ENCODE data around the gene CXADR.

CXADR gene

GRCh38 chr21:17492415-17493168 is 20.3 kb upstream of the CXADR start:
- Histone ChIP-seq H3K79me2 (no peaks in the 10 kb centered on the region), H3K9me3 (ENCODE audit: control insufficient read depth, low read length) (no peaks in the 10 kb centered on the region), H3K9ac (no peak overlapping the region), H3K27me3 (ENCODE audit: control insufficient read depth, insufficient read depth, low read length) (no peaks in the 10 kb centered on the region), H3K4me2 (ENCODE audit: low read length) (no peak overlapping the region), H3K36me3 (ENCODE audit: control insufficient read depth, insufficient read depth, low read length) (no peaks in the 10 kb centered on the region), H3K4me1 (no peaks in the 10 kb centered on the region), H3K27ac (no peak overlapping the region), H3K4me3 (ENCODE audit: low read depth, low read length) (no peak overlapping the region), H2AFZ (no peak overlapping the region)
- no peak for TF ChIP-seq CTCF (IDR thresholded peaks at IDR 0.05)

DNA sequence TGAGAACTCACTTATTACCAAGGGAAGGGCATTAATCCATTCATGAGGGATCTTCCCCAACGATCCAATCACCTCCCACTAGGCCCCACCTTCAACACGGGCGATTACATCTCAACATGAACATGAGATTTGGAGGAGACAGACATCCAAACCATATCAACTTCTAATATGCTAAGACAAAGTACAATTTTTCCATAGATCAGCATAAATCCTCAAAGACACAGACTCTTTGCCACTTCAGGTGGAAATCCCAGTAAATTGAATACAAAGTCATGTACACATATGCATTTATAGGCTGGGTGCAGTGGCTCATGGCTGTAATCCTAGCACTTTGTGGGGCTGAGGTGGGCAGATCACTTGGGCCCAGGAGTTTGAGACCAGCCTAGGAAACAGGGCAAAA is 18.8 kb upstream of the CXADR start:
- no peak overlapping the region for H3K9ac ChIP-seq
- H3K79me2 ChIP-seq: no peaks in the 10 kb centered on the region
- no peaks in the 10 kb centered on the region for H3K9me3 ChIP-seq (ENCODE audit: control insufficient read depth, low read length)
- no peak for TF ChIP-seq CTCF (IDR thresholded peaks at IDR 0.05)
- no peaks in the 10 kb centered on the region for H3K27me3 ChIP-seq (ENCODE audit: control insufficient read depth, insufficient read depth, low read length)
- no peaks in the 10 kb centered on the region for H3K36me3 ChIP-seq (ENCODE audit: control insufficient read depth, insufficient read depth, low read length)
- no peak overlapping the region for H3K4me3 ChIP-seq (ENCODE audit: low read depth, low read length)
- no peak overlapping the region for H3K27ac ChIP-seq
- H3K4me1 ChIP-seq: no peaks in the 10 kb centered on the region
- no peak overlapping the region for H2AFZ ChIP-seq
- H3K4me2 ChIP-seq (ENCODE audit: low read length): no peak overlapping the region

DNA sequence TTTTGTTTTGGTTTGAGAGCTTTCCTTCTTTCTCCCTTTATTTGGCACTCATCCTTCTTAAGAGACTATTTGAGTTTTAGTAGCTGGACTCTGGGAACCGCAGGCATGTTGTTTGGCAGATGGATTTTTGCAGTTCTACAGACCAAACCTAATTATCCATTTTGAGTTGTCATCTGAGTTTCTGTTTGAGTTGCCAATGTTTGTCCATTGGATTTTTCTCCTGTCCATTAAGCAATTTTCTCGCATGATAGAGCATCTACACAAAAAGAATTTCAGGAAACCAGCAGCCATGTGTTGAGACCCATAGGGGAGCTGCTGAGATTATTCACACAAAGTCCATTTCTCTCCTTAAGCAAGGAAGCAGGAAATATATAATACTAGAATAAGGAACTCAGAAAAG is 17.2 kb upstream of the CXADR start:
- no peak overlapping the region for H3K27ac ChIP-seq
- H2AFZ ChIP-seq: no peak overlapping the region
- H3K4me3 ChIP-seq (ENCODE audit: low read depth, low read length): no peak overlapping the region
- H3K36me3 ChIP-seq (ENCODE audit: control insufficient read depth, insufficient read depth, low read length): no peaks in the 10 kb centered on the region
- H3K4me1 ChIP-seq: no peaks in the 10 kb centered on the region
- no peak overlapping the region for H3K4me2 ChIP-seq (ENCODE audit: low read length)
- no peaks in the 10 kb centered on the region for H3K9me3 ChIP-seq (ENCODE audit: control insufficient read depth, low read length)
- no peak overlapping the region for H3K9ac ChIP-seq
- H3K79me2 ChIP-seq: no peaks in the 10 kb centered on the region
- no peak for TF ChIP-seq CTCF (IDR thresholded peaks at IDR 0.05)
- H3K27me3 ChIP-seq (ENCODE audit: control insufficient read depth, insufficient read depth, low read length): no peaks in the 10 kb centered on the region

- Histone ChIP-seq H3K27ac (no peak overlapping the region), H3K4me1 (no peaks in the 10 kb centered on the region), H3K4me3 (ENCODE audit: low read depth, low read length) (no peak overlapping the region), H3K79me2 (no peaks in the 10 kb centered on the region), H3K27me3 (ENCODE audit: control insufficient read depth, insufficient read depth, low read length) (no peaks in the 10 kb centered on the region), H3K36me3 (ENCODE audit: control insufficient read depth, insufficient read depth, low read length) (no peaks in the 10 kb centered on the region), H3K9me3 (ENCODE audit: control insufficient read depth, low read length) (no peaks in the 10 kb centered on the region), H3K4me2 (ENCODE audit: low read length) (no peak overlapping the region), H2AFZ (no peak overlapping the region), H3K9ac (no peak overlapping the region)
- TF ChIP-seq CTCF (IDR thresholded peaks at IDR 0.05): no peak
Measured at GRCh38 chr21:17497316-17497715, 15.5 kb upstream of the CXADR start.

DNA sequence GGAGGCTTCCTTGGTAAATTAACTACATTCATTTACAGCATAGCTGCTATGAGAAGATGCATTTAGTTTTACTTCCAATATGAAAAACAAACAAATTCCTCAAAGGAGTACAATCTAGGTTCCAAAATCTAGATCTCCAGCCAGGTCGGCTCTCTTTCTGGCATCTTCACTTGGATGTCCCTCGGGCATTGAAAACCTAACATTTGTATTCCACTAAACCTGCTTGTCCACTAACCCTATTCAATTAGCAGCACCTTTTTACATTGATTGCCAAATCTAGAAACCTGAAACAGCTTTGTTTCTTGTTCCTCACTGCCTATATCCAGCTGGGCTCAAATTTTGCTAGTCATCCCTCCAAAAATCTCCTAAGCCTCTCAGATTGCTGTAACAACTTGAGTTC is 14.3 kb upstream of the CXADR start:
- Histone ChIP-seq H3K9me3 (ENCODE audit: control insufficient read depth, low read length) (no peaks in the 10 kb centered on the region), H2AFZ (no peak overlapping the region), H3K27ac (no peak overlapping the region), H3K9ac (no peak overlapping the region), H3K36me3 (ENCODE audit: control insufficient read depth, insufficient read depth, low read length) (no peaks in the 10 kb centered on the region), H3K27me3 (ENCODE audit: control insufficient read depth, insufficient read depth, low read length) (no peaks in the 10 kb centered on the region), H3K79me2 (no peaks in the 10 kb centered on the region), H3K4me1 (no peaks in the 10 kb centered on the region), H3K4me2 (ENCODE audit: low read length) (no peak overlapping the region), H3K4me3 (ENCODE audit: low read depth, low read length) (no peak overlapping the region)
- TF ChIP-seq CTCF (IDR thresholded peaks at IDR 0.05): no peak
